Breast epithelium (tissue), 3 donors: ENCODE measurements around the gene GOLGA8T.
"Not testable (repeated sequence)": the region's sequence is repeated elsewhere in the genome, so short reads cannot be mapped to it uniquely, and the experiment has no call there.

ENCODE experiments used
- POLR2A ChIP-seq: fragments of 450-650 bp; IDR thresholded peaks from one replicate; pipeline ENCODE4 v1.6.1; 2016; ENCODE audit warnings: antibody characterized with exemption, mild to moderate bottlenecking, moderate library complexity
- POLR2AphosphoS5 ChIP-seq, 3 donors: sonication (generic); formaldehyde crosslinking; IDR thresholded peaks; one replicate each; pipeline ENCODE4 v1.6.1; 2017; ENCODE audit warnings: antibody characterized with exemption in 3 of 3
- TF ChIP-seq, protein P1 (sequence below), 3 donors: fragments of 450-650 bp; IDR thresholded peaks; one replicate each; pipeline ENCODE4 v1.5.1; 2016 to 2017; ENCODE audit warnings: antibody characterized with exemption in 3 of 3, mild to moderate bottlenecking in 3 of 3, moderate library complexity in 3 of 3

DNA sequence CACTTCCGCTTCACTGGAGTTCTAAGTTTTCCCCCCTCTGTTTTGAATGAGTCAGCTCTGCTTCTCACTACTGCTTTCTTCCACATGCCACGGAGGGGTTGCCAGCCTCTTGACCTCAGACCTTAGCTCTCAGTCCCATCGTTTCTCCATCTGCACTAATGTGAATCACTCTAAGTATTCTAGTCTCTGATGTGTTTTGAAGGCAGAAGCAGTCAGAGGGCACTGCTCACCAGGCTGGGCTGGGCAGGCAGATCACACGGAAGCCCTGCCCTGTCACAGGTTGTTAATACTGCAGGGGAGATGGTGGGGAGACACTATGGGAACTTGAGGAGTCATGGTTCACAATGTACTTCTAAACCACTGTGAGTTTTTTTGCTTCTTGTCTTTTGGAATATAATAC, 24.3 kb upstream of the GOLGA8T start:
- TF ChIP-seq, protein P1, sequence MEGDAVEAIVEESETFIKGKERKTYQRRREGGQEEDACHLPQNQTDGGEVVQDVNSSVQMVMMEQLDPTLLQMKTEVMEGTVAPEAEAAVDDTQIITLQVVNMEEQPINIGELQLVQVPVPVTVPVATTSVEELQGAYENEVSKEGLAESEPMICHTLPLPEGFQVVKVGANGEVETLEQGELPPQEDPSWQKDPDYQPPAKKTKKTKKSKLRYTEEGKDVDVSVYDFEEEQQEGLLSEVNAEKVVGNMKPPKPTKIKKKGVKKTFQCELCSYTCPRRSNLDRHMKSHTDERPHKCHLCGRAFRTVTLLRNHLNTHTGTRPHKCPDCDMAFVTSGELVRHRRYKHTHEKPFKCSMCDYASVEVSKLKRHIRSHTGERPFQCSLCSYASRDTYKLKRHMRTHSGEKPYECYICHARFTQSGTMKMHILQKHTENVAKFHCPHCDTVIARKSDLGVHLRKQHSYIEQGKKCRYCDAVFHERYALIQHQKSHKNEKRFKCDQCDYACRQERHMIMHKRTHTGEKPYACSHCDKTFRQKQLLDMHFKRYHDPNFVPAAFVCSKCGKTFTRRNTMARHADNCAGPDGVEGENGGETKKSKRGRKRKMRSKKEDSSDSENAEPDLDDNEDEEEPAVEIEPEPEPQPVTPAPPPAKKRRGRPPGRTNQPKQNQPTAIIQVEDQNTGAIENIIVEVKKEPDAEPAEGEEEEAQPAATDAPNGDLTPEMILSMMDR (IDR thresholded peaks at IDR 0.05) = not testable (repeated sequence)
- not testable (repeated sequence) for TF ChIP-seq POLR2A; POLR2AphosphoS5 (IDR thresholded peaks at IDR 0.05)
